Psoas muscle (tissue), 8 donors: ENCODE measurements around the gene EFNA2. TPM values are rescaled to one million over a fixed set of nuclear protein-coding genes. Genes with fewer than 3 reads are reported as not detected.

Experiments
- ATAC-seq, 4 donors: fragments of 200-7000 bp; cut with Tn5 transposase; one replicate each; pipeline ENCODE4 v1.9.1; 2020; ENCODE audit warnings: moderate library complexity in 3 of 4, mild to moderate bottlenecking in 2 of 4
- DNase-seq, 2 donors: peaks; one replicate each; pipeline ENCODE4 v3.0.0-alpha.2; 2020
- H3K27ac ChIP-seq: fragments of 200-600 bp; one replicate; pipeline ENCODE4 v1.8.0; 2022
- H3K27me3 ChIP-seq, 3 donors: fragments of 200-600 bp in 1 of 3; one replicate each; pipeline versions ENCODE4 v1.6.1 to v1.8.0; 2013 to 2022; ENCODE audit warnings: low read length in 2 of 3, mild to moderate bottlenecking in 2 of 3, moderate library complexity in 1 of 3; ENCODE audit not compliant: insufficient read depth in 3 of 3
- H3K36me3 ChIP-seq, 2 donors: fragments of 200-600 bp in 1 of 2; one replicate each; pipeline versions ENCODE4 v1.6.1 to v1.8.0; 2013 to 2022; ENCODE audit warnings: low read depth in 1 of 2, mild to moderate bottlenecking in 1 of 2, moderate library complexity in 1 of 2; ENCODE audit not compliant: insufficient read depth in 1 of 2
- H3K4me1 ChIP-seq: fragments of 200-600 bp; one replicate; pipeline ENCODE4 v1.8.0; 2022
- H3K4me3 ChIP-seq: fragments of 200-600 bp; one replicate; pipeline ENCODE4 v1.8.0; 2022; ENCODE audit warnings: mild to moderate bottlenecking
- H3K9me3 ChIP-seq: fragments of 200-600 bp; one replicate; pipeline ENCODE4 v1.8.0; 2022
- CTCF ChIP-seq: fragments of 200-600 bp; IDR thresholded peaks from one replicate; pipeline ENCODE4 v1.8.0; 2022; ENCODE audit warnings: antibody characterized with exemption
- WGBS, 3 donors: extraction: QIAGEN DNeasy Blood & Tissue Kit; methylation state at CpG; one replicate each; pipeline versions ENCODE4 v1.1.6 to v1.1.7; 2013; 5-methylcytosine and 5-hydroxymethylcytosine counted together
- intact Hi-C, 2 donors: fragments of 100-400 bp; cut with DNase I; formaldehyde crosslinking; loops; one replicate each; pipeline versions ENCODE4 v1.11.0 to v1.14.2; 2022
- polyA plus RNA-seq, 3 donors: library from polyadenylated mRNA; stranded (reverse); fragments of 200-250 nt; gene quantifications; one replicate each; pipeline ENCODE4 v1.2.3, GENCODE V29; 2013
- total RNA-seq, 4 donors: library from RNA; stranded (reverse); fragmentation: NEBNext Ultra II Directional in 2 of 4; extraction: Animal tissue kit (Norgen Biotek cat#: 25700) in 2 of 4; gene quantifications; one replicate each; pipeline versions ENCODE4 v1.2.1 to v1.2.4, GENCODE V29; 2021 to 2023
- donor health status: healthy with polysubstance abuse.
- donor health status: DM: no; HTN: no; CAD: no; lungs with moderate emphysema.
- donor health status: Bipolar disorder and iron deficiency.
- donor health status: healthy.
- donor health status: DM: yes; HTN: yes; CAD: no.
- donor health status: DM: no; HTN: no; CAD: no.
- donor health status: DM: no; HTN: no; CAD: no.
- donor health status: DM: yes; HTN: yes; CAD: no.

The EFNA2 gene
- total and polyA plus RNA-seq, 7 donors, result not detected

GRCh38 chr19:1274081-1274851 lies 11.4 kb upstream of the EFNA2 start:
- peaks cover 8 to 73% of the 10 kb centered on the region in 2 donors for H3K36me3 ChIP-seq
- H3K27me3 ChIP-seq, result no peaks in the 10 kb centered on the region
- peak overlapping the region; percentile 99 for H3K27ac ChIP-seq
- H3K9me3 ChIP-seq, result no peaks in the 10 kb centered on the region
- intact Hi-C loops, result loop anchor here in 1 of 2 donors (10.0 kb wide), 1 partner anchor 141 kb away; no protein-coding TSS in a partner anchor
- DNase-seq (peak; percentile 33 to 65), ATAC-seq (no peak)
- peak overlapping the region; percentile 87 for H3K4me3 ChIP-seq
- TF ChIP-seq CTCF, result no peak
- H3K4me1 ChIP-seq, result peaks cover 58% of the 10 kb centered on the region
- WGBS, 3 donors, result 65 to 72% (median 65%) methylated on average over 46 of the region's 46 CpGs

- no peaks in the 10 kb centered on the region for H3K27me3 ChIP-seq
- no peak for TF ChIP-seq CTCF
- intact Hi-C loops, result loop anchor here (5.0 to 10.0 kb wide), 4 partner anchors 82 to 140 kb away; partner anchors contain the start of gene NDUFS7 (in 1 of the 2)
- 12 to 19% (median 18%) methylated on average over 18 to 44 of the region's 44 CpGs for WGBS, 3 donors
- H3K9me3 ChIP-seq, result no peaks in the 10 kb centered on the region
- peaks cover 58% of the 10 kb centered on the region for H3K4me1 ChIP-seq
- peaks cover 8 to 79% of the 10 kb centered on the region in 2 donors for H3K36me3 ChIP-seq
- H3K27ac ChIP-seq, result peak overlapping the region; percentile 99
- ATAC-seq (peak in 3 of 4 donors; percentile 1 to 5 (median 2)), DNase-seq (no peak)
- peak overlapping the region; percentile 87 for H3K4me3 ChIP-seq
Observed at GRCh38 chr19:1274852-1275259, 10.8 kb upstream of the EFNA2 start.

- H3K27me3 ChIP-seq, result no peaks in the 10 kb centered on the region
- peak; percentile 8 for TF ChIP-seq CTCF
- H3K9me3 ChIP-seq, result no peaks in the 10 kb centered on the region
- peaks cover 8 to 81% of the 10 kb centered on the region in 2 donors for H3K36me3 ChIP-seq
- 0 to 1% (median 0%) methylated on average over 57 to 98 of the region's 98 CpGs for WGBS, 3 donors
- H3K4me1 ChIP-seq, result peaks cover 56% of the 10 kb centered on the region
- ATAC-seq (peak; percentile 76 to 81 (median 77)), DNase-seq (peak; percentile 97)
- intact Hi-C loops, result loop anchor here (5.0 to 10.0 kb wide), 4 partner anchors 82 to 139 kb away; partner anchors contain the start of gene NDUFS7 (in 1 of the 2)
- peak within 1 kb of the TSS; percentile 87 for H3K4me3 ChIP-seq
- peak within 1 kb of the TSS; percentile 99 for H3K27ac ChIP-seq
Observed at GRCh38 chr19:1275260-1275975, 10.3 kb upstream of the EFNA2 start, which contains the start of gene FAM174C. Gene FAM174C, plus strand, starts transcription at chr19:1275530. Its CDS starts 20 bp downstream, at chr19:1275550.

GRCh38 chr19:1275976-1276627 lies 9.6 kb upstream of the EFNA2 start:
- TF ChIP-seq CTCF, result no peak
- Histone ChIP-seq H3K27ac (peak overlapping the region; percentile 99), H3K4me3 (peak overlapping the region; percentile 87), H3K9me3 (no peaks in the 10 kb centered on the region), H3K36me3 (peaks cover 8 to 79% of the 10 kb centered on the region in 2 donors), H3K27me3 (no peaks in the 10 kb centered on the region), H3K4me1 (peaks cover 50% of the 10 kb centered on the region)
- ATAC-seq, result peak in 1 of 4 donors; percentile 1
- DNase-seq, result no peak
- WGBS, 3 donors, result 9 to 19% (median 10%) methylated on average over 19 to 43 of the region's 43 CpGs
- intact Hi-C loops, result loop anchor here (5.0 to 10.0 kb wide), 4 partner anchors 81 to 139 kb away; partner anchors contain the start of gene NDUFS7 (in 1 of the 2)
